A549 (cell line): ENCODE measurements around the gene ZNF346. TPM values are rescaled to one million over a fixed set of nuclear protein-coding genes. Genes with fewer than 3 reads are reported as not detected.

Experiments
- ATAC-seq, 2 experiments: fragments of 200-7000 bp in 1 of 2; fragments of >200 bp in 1 of 2; cut with Nextera tagmentation in 1 of 2; cut with Tn5 transposase in 1 of 2; 3 replicates each; pipeline versions ENCODE4 v1.8.0 to v1.9.1; 2018 to 2020; ENCODE audit warnings: mild to moderate bottlenecking in 1 of 2, moderate library complexity in 1 of 2
- CTCF ChIA-PET: fragments of 300-600 bp; sonication (Branson Sonifier 250); formaldehyde crosslinking; extraction: SDS; loops from one replicate; lab custom pipeline; 2021; ENCODE audit warnings: antibody characterized with exemption, inconsistent platforms; lab: Yijun Ruan, JAX
- POLR2A ChIA-PET: fragments of 350-600 bp; formaldehyde crosslinking; extraction: SDS; loops from one replicate; lab custom pipeline; 2021; ENCODE audit warnings: antibody characterized with exemption, inconsistent platforms; lab: Yijun Ruan, JAX
- DNase-seq, 2 experiments: peaks; one replicate each; pipeline versions ENCODE4 v3.0.0 to v3.0.0-alpha.2; 2011 to 2016; ENCODE audit warnings: low read depth in 1 of 2, low spot score in 1 of 2
- FAIRE-seq: peaks from 2 replicates; lab custom pipeline; 2011; peaks lifted over from hg19 to GRCh38; lab: Jason Lieb, UNC
- H3K27ac ChIP-seq, 2 experiments: fragments of >200 bp; sonication (Bioruptor Twin); formaldehyde crosslinking; 3 replicates each; pipeline ENCODE4 v1.5.1; 2016 to 2017
- H3K4me1 ChIP-seq: fragments of >200 bp; sonication (Bioruptor Twin); formaldehyde crosslinking; 3 replicates; pipeline ENCODE4 v1.6.1; 2016
- H3K4me2 ChIP-seq: fragments of >200 bp; sonication (Bioruptor Twin); formaldehyde crosslinking; 3 replicates; pipeline ENCODE4 v1.6.1; 2016
- H3K4me3 ChIP-seq: fragments of >200 bp; sonication (Bioruptor Twin); formaldehyde crosslinking; 3 replicates; pipeline ENCODE4 v1.5.1; 2016
- H3K9me3 ChIP-seq: fragments of >200 bp; sonication (Bioruptor Twin); formaldehyde crosslinking; 3 replicates; pipeline ENCODE4 v1.6.1; 2016
- ATOH8 ChIP-seq: fragments of 250-450 bp; sonication (Bioruptor Pico); IDR thresholded peaks from 2 replicates; pipeline ENCODE4 v1.5.0; 2020; ENCODE audit warnings: low read depth, mild to moderate bottlenecking, moderate library complexity
- CBX2 ChIP-seq: fragments of 200-600 bp; sonication (generic); IDR thresholded peaks from 2 replicates; pipeline ENCODE4 v1.6.1; 2016; ENCODE audit warnings: low read depth, mild to moderate bottlenecking, borderline replicate concordance
- CHD4 ChIP-seq: fragments of 200-600 bp; sonication (generic); IDR thresholded peaks from 2 replicates; pipeline ENCODE4 v1.6.1; 2016; ENCODE audit warnings: antibody characterized with exemption, mild to moderate bottlenecking, borderline replicate concordance
- CTCF ChIP-seq: fragments of >200 bp; sonication (Bioruptor Twin); formaldehyde crosslinking; IDR thresholded peaks from 3 replicates; pipeline ENCODE4 v1.5.1; 2016
- EP300 ChIP-seq, 2 experiments: fragments of >200 bp; sonication (Bioruptor Twin); formaldehyde crosslinking; IDR thresholded peaks; 2 replicates in 1 of 2; 3 replicates in 1 of 2; pipeline ENCODE4 v1.6.1; 2016 to 2017
- ESRRA ChIP-seq: fragments of 150-350 bp; IDR thresholded peaks from 2 replicates; pipeline ENCODE4 v1.6.1; 2014; ENCODE audit warnings: mild to moderate bottlenecking, low read length, borderline replicate concordance
- HOXB5 ChIP-seq: fragments of 250-450 bp; sonication (Bioruptor Pico); IDR thresholded peaks from 2 replicates; pipeline ENCODE4 v1.5.0; 2020; ENCODE audit warnings: mild to moderate bottlenecking, moderate library complexity
- JUN ChIP-seq, 2 experiments: fragments of >200 bp; sonication (Bioruptor Twin); formaldehyde crosslinking; IDR thresholded peaks; 2 replicates in 1 of 2; 3 replicates in 1 of 2; pipeline ENCODE4 v1.6.1; 2016 to 2017
- MAX ChIP-seq: IDR thresholded peaks from 2 replicates; pipeline ENCODE4 v1.6.1; 2012
- MAZ ChIP-seq: fragments of 150-350 bp; IDR thresholded peaks from 2 replicates; pipeline ENCODE4 v1.6.1; 2014; ENCODE audit warnings: antibody characterized with exemption, low read depth, low read length, borderline replicate concordance
- NPAS2 ChIP-seq: fragments of 250-450 bp; sonication (Bioruptor Pico); IDR thresholded peaks from 2 replicates; pipeline ENCODE4 v1.8.0; 2022; ENCODE audit warnings: mild to moderate bottlenecking, moderate library complexity, borderline replicate concordance
- PHF8 ChIP-seq: fragments of 200-600 bp; sonication (generic); IDR thresholded peaks from 2 replicates; pipeline ENCODE4 v1.6.1; 2016; ENCODE audit warnings: low read depth, mild to moderate bottlenecking, antibody characterized with exemption, moderate library complexity, borderline replicate concordance
- RCOR1 ChIP-seq: fragments of 150-350 bp; IDR thresholded peaks from 2 replicates; pipeline ENCODE4 v1.6.1; 2014; ENCODE audit warnings: antibody characterized with exemption, low read length, low read depth
- RFX5 ChIP-seq: fragments of 450-650 bp; IDR thresholded peaks from 2 replicates; pipeline ENCODE4 v1.7.1; 2014; ENCODE audit warnings: antibody characterized with exemption, mild to moderate bottlenecking, moderate library complexity
- RNF2 ChIP-seq: fragments of 200-600 bp; sonication (generic); IDR thresholded peaks from 2 replicates; pipeline ENCODE4 v1.6.1; 2016; ENCODE audit warnings: low read depth, mild to moderate bottlenecking, antibody characterized with exemption, moderate library complexity, borderline replicate concordance
- SREBF2 ChIP-seq: fragments of 450-650 bp; IDR thresholded peaks from 2 replicates; pipeline ENCODE4 v1.6.1; 2014; ENCODE audit warnings: mild to moderate bottlenecking, moderate library complexity
- ZFP36 ChIP-seq: fragments of 450-650 bp; IDR thresholded peaks from 2 replicates; pipeline ENCODE4 v1.6.1; 2014; ENCODE audit warnings: borderline replicate concordance; ENCODE audit not compliant: partially characterized antibody
- WGBS: methylation state at CpG from one replicate; pipeline ENCODE4 v1.1.6; 2017; ENCODE audit errors: missing lambda C conversion rate; 5-methylcytosine and 5-hydroxymethylcytosine counted together
- polyA plus RNA-seq, 4 experiments: library from polyadenylated mRNA; depleted of rRNA in 3 of 4; stranded (reverse); fragments of >200 nt; fragmentation: RNase III in 1 of 4; extraction: RNeasy Plus Mini Kit Qiagen cat#74134 plus additional on column Dnase treatment in 1 of 4; gene quantifications; 2 replicates in 3 of 4; 3 replicates in 1 of 4; pipeline ENCODE4 v1.2.3, GENCODE V29; 2011 to 2017
- TF ChIP-seq, protein P1 (sequence below): fragments of 150-350 bp; IDR thresholded peaks from 2 replicates; pipeline ENCODE4 v1.6.1; 2014; ENCODE audit warnings: low read depth, mild to moderate bottlenecking, low read length
- TF ChIP-seq, protein P2 (sequence below): fragments of >200 bp; sonication (Bioruptor Twin); formaldehyde crosslinking; IDR thresholded peaks from 2 replicates; pipeline ENCODE4 v1.6.1; 2016
- TF ChIP-seq, protein P3 (sequence below): fragments of 200-600 bp; sonication (generic); IDR thresholded peaks from 2 replicates; pipeline ENCODE4 v1.6.1; 2016; ENCODE audit warnings: antibody characterized with exemption, mild to moderate bottlenecking, moderate library complexity

Gene ZNF346
- polyA plus RNA-seq, 2 of the 4 experiments (the other 2 are of a cell fraction) = 13.5 to 14.1 TPM

DNA sequence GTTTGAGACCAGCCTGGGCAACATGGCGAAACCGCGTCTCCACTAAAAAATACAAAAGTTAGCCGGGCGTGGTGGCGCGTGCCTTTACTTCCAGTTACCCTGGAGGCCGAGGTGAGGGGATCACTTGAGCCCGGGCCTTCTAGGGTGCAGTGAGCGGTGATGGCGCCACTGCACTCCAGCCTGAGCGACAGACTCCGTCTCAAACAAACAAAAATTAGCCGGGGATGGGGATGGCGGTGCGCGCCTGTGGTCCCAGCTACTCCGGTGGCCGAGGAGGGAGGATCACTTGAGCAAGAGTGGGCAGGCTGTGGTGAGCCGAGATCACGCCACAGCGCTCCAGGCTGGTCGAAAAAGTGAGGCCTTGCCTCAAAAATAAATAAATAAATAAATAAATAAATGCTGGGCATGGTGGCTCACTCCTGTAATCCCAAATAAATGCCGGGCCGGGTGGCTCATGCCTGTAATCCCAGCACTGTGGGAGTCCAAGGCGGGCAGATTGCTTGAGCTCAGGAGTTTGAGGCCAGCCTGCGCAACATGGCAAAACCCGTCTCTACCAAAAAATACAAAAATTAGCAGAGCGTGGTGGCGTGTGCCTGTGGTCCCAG lies 95.0 kb downstream of the ZNF346 start:
- FAIRE-seq = no peak
- ChIA-PET POLR2A (no interaction called here), CTCF (interaction anchor here (1.9 kb wide), 1 partner anchor 192 kb away, joined by 7 read pairs; no protein-coding TSS in a partner anchor)
- Histone ChIP-seq H3K4me3 (no peak overlapping the region), H3K4me2 (no peak overlapping the region), H3K9me3 (no peaks in the 10 kb centered on the region), H3K27ac (no peak overlapping the region), H3K4me1 (no peaks in the 10 kb centered on the region)
- WGBS = 91% methylated on average over 30 of the region's 30 CpGs
- TF ChIP-seq CHD4 = no peak
- TF ChIP-seq RFX5 = no peak
- no peak for TF ChIP-seq JUN (IDR thresholded peaks at IDR 0.05)
- no peak for TF ChIP-seq MAX
- no peak for TF ChIP-seq MAZ
- no peak for TF ChIP-seq SREBF2
- no peak for TF ChIP-seq ZFP36
- no peak for TF ChIP-seq EP300 (IDR thresholded peaks at IDR 0.05)
- TF ChIP-seq, protein P1, sequence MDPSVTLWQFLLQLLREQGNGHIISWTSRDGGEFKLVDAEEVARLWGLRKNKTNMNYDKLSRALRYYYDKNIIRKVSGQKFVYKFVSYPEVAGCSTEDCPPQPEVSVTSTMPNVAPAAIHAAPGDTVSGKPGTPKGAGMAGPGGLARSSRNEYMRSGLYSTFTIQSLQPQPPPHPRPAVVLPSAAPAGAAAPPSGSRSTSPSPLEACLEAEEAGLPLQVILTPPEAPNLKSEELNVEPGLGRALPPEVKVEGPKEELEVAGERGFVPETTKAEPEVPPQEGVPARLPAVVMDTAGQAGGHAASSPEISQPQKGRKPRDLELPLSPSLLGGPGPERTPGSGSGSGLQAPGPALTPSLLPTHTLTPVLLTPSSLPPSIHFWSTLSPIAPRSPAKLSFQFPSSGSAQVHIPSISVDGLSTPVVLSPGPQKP = no peak
- no peak for TF ChIP-seq RNF2
- TF ChIP-seq RCOR1 = no peak
- TF ChIP-seq, protein P2, sequence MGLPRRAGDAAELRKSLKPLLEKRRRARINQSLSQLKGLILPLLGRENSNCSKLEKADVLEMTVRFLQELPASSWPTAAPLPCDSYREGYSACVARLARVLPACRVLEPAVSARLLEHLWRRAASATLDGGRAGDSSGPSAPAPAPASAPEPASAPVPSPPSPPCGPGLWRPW = no peak
- TF ChIP-seq CTCF = no peak
- TF ChIP-seq, protein P3, sequence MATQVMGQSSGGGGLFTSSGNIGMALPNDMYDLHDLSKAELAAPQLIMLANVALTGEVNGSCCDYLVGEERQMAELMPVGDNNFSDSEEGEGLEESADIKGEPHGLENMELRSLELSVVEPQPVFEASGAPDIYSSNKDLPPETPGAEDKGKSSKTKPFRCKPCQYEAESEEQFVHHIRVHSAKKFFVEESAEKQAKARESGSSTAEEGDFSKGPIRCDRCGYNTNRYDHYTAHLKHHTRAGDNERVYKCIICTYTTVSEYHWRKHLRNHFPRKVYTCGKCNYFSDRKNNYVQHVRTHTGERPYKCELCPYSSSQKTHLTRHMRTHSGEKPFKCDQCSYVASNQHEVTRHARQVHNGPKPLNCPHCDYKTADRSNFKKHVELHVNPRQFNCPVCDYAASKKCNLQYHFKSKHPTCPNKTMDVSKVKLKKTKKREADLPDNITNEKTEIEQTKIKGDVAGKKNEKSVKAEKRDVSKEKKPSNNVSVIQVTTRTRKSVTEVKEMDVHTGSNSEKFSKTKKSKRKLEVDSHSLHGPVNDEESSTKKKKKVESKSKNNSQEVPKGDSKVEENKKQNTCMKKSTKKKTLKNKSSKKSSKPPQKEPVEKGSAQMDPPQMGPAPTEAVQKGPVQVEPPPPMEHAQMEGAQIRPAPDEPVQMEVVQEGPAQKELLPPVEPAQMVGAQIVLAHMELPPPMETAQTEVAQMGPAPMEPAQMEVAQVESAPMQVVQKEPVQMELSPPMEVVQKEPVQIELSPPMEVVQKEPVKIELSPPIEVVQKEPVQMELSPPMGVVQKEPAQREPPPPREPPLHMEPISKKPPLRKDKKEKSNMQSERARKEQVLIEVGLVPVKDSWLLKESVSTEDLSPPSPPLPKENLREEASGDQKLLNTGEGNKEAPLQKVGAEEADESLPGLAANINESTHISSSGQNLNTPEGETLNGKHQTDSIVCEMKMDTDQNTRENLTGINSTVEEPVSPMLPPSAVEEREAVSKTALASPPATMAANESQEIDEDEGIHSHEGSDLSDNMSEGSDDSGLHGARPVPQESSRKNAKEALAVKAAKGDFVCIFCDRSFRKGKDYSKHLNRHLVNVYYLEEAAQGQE = no peak
- no peak for TF ChIP-seq HOXB5 (CRISPR knock-in tag)
- TF ChIP-seq CBX2 = no peak
- no peak for TF ChIP-seq ATOH8 (CRISPR knock-in tag)
- TF ChIP-seq PHF8 = no peak
- no peak for TF ChIP-seq NPAS2 (CRISPR knock-in tag)
- no peak for TF ChIP-seq ESRRA
- ATAC-seq = no peak
- DNase-seq = no peak
